Liver (tissue), 3 donors: Measurements from ENCODE around the gene PPP2R3B.

Experiments
- EGR1 ChIP-seq, 2 donors: IDR thresholded peaks; 2 replicates each; pipeline ENCODE4 v1.6.1; 2016 to 2018; ENCODE audit warnings: antibody characterized with exemption in 2 of 2, low read depth in 2 of 2
- SP1 ChIP-seq: IDR thresholded peaks from 2 replicates; pipeline ENCODE4 v1.6.1; 2018; ENCODE audit warnings: antibody characterized with exemption, mild to moderate bottlenecking
- TAF1 ChIP-seq: conservative IDR thresholded peaks from 2 replicates; pipeline ENCODE4 v1.6.1; 2016; ENCODE audit warnings: antibody characterized with exemption, mild to moderate bottlenecking
- TF ChIP-seq, protein P1 (sequence below): fragments of 150-350 bp; IDR thresholded peaks from 2 replicates; pipeline ENCODE4 v1.5.1; 2017; ENCODE audit warnings: improper control_type of control experiment, low read depth, low read length; ENCODE audit not compliant: missing input control
- TF ChIP-seq, protein P2 (sequence below): IDR thresholded peaks from 2 replicates; pipeline ENCODE4 v1.6.1; 2016; ENCODE audit warnings: antibody characterized with exemption
- TF ChIP-seq, protein P3 (sequence below): IDR thresholded peaks from 2 replicates; pipeline ENCODE4 v1.6.1; 2016; ENCODE audit warnings: antibody characterized with exemption
- donor health status: healthy.
- donor health status: healthy.

DNA sequence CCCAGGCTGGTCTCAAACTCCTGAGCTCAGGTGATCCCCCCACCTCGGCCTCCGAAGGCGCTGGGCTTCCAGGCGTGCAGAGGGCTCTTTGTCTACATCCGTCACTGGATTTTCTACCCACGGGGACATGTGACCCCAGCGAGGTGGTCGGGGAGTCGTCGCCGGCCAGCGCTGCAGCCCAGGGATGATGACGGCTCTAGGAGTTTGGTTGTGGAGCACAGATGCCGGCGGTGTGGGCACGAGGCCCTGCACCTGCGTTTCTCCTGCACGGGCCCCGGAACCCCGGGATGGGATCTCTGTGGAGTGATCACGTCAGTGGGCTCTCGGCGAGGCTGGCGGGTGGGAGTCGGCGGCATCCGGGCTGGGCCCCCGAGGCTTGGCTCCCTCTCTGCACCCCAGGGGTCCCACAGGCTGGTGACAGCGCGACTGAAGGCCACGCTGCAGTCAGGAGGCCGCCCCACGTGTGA, 59.0 kb downstream of the PPP2R3B start:
- TF ChIP-seq, protein P1, sequence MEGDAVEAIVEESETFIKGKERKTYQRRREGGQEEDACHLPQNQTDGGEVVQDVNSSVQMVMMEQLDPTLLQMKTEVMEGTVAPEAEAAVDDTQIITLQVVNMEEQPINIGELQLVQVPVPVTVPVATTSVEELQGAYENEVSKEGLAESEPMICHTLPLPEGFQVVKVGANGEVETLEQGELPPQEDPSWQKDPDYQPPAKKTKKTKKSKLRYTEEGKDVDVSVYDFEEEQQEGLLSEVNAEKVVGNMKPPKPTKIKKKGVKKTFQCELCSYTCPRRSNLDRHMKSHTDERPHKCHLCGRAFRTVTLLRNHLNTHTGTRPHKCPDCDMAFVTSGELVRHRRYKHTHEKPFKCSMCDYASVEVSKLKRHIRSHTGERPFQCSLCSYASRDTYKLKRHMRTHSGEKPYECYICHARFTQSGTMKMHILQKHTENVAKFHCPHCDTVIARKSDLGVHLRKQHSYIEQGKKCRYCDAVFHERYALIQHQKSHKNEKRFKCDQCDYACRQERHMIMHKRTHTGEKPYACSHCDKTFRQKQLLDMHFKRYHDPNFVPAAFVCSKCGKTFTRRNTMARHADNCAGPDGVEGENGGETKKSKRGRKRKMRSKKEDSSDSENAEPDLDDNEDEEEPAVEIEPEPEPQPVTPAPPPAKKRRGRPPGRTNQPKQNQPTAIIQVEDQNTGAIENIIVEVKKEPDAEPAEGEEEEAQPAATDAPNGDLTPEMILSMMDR: no peak
- TF ChIP-seq TAF1: no peak
- TF ChIP-seq, protein P2, sequence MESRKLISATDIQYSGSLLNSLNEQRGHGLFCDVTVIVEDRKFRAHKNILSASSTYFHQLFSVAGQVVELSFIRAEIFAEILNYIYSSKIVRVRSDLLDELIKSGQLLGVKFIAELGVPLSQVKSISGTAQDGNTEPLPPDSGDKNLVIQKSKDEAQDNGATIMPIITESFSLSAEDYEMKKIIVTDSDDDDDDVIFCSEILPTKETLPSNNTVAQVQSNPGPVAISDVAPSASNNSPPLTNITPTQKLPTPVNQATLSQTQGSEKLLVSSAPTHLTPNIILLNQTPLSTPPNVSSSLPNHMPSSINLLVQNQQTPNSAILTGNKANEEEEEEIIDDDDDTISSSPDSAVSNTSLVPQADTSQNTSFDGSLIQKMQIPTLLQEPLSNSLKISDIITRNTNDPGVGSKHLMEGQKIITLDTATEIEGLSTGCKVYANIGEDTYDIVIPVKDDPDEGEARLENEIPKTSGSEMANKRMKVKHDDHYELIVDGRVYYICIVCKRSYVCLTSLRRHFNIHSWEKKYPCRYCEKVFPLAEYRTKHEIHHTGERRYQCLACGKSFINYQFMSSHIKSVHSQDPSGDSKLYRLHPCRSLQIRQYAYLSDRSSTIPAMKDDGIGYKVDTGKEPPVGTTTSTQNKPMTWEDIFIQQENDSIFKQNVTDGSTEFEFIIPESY: no peak
- no peak for TF ChIP-seq EGR1 (IDR thresholded peaks at IDR 0.05; ENCODE audit: low read depth in 2 of 2)
- no peak for TF ChIP-seq SP1
- TF ChIP-seq, protein P3, sequence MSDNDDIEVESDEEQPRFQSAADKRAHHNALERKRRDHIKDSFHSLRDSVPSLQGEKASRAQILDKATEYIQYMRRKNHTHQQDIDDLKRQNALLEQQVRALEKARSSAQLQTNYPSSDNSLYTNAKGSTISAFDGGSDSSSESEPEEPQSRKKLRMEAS: no peak
